Endothelial cell of umbilical vein (primary cell): ENCODE data around the gene SS18L1. TPM values are rescaled to one million over a fixed set of nuclear protein-coding genes. Genes with fewer than 3 reads are reported as not detected.

Experiments
- BruUV-seq: library from RNA; stranded (reverse); fragments of 400-500 nt; replicated peaks from 2 replicates; lab custom pipeline; 2021; lab: Mats Ljungman, UMichigan
- CTCF ChIA-PET: fragments of 300-600, 350-600 bp; sonication (Branson Sonifier 250); formaldehyde crosslinking; loops from one replicate; lab custom pipeline; 2021; ENCODE audit warnings: antibody characterized with exemption, inconsistent platforms; lab: Charles Lee
- POLR2A ChIA-PET: fragments of 300-600, 350-600 bp; sonication (Branson Sonifier 250); formaldehyde crosslinking; loops from one replicate; lab custom pipeline; 2021; ENCODE audit warnings: antibody characterized with exemption, inconsistent platforms; lab: Charles Lee
- DNase-seq: peaks from one replicate; pipeline ENCODE4 v3.0.0-alpha.2; 2011; ENCODE audit warnings: low read depth, low spot score
- FAIRE-seq: peaks from 2 replicates; lab custom pipeline; 2011; peaks lifted over from hg19 to GRCh38; lab: Jason Lieb, UNC
- H2AFZ ChIP-seq: 2 replicates; pipeline ENCODE4 v1.6.0; 2012; ENCODE audit warnings: low read depth, low read length, control low read depth, inconsistent platforms
- H3K27ac ChIP-seq: 2 replicates; pipeline ENCODE4 v1.5.1; 2011; ENCODE audit warnings: low read depth, mild to moderate bottlenecking, control low read depth, low read length, moderate library complexity; ENCODE audit not compliant: insufficient read depth
- H3K27me3 ChIP-seq, 2 experiments: 2 replicates each; pipeline versions ENCODE4 v1.6.0 to v1.6.1; 2011; ENCODE audit warnings: low read length in 2 of 2, mixed read lengths in 1 of 2; ENCODE audit not compliant: control insufficient read depth in 2 of 2, insufficient read depth in 2 of 2
- H3K36me3 ChIP-seq, 2 experiments: 2 replicates in 1 of 2; 3 replicates in 1 of 2; pipeline ENCODE4 v1.5.1; 2011; ENCODE audit warnings: low read length in 2 of 2, mild to moderate bottlenecking in 1 of 2, moderate library complexity in 1 of 2; ENCODE audit not compliant: control insufficient read depth in 2 of 2, insufficient read depth in 2 of 2; ENCODE audit errors: extremely low read depth in 1 of 2
- H3K4me1 ChIP-seq: 3 replicates; pipeline ENCODE4 v1.5.1; 2011; ENCODE audit warnings: mild to moderate bottlenecking, low read length; ENCODE audit not compliant: control insufficient read depth, insufficient read depth; ENCODE audit errors: extremely low read depth
- H3K4me2 ChIP-seq: 2 replicates; pipeline ENCODE4 v1.6.1; 2011; ENCODE audit warnings: low read length, control low read depth, mixed read lengths; ENCODE audit not compliant: insufficient read depth
- H3K4me3 ChIP-seq, 3 experiments: fragments of 200-600 bp in 1 of 3; sonication (generic), shearing (Covaris generic) in 1 of 3; replicated peaks in 1 of 3; 2 replicates each; pipeline ENCODE4 v1.5.1; 2011 to 2016; ENCODE audit warnings: control low read depth in 3 of 3, low read length in 3 of 3, mild to moderate bottlenecking in 2 of 3, inconsistent platforms in 1 of 3, low read depth in 1 of 3, moderate library complexity in 1 of 3; ENCODE audit not compliant: insufficient read depth in 1 of 3
- H3K79me2 ChIP-seq: 2 replicates; pipeline ENCODE4 v1.6.0; 2012; ENCODE audit warnings: low read length, inconsistent platforms; ENCODE audit not compliant: control insufficient read depth, insufficient read depth
- H3K9ac ChIP-seq: replicated peaks from 2 replicates; pipeline ENCODE3; 2011; ENCODE audit warnings: low read length, control low read depth; ENCODE audit not compliant: insufficient read depth; ENCODE audit errors: extremely low read depth
- H3K9me1 ChIP-seq: replicated peaks from 3 replicates; pipeline ENCODE4 v1.6.0; 2011; ENCODE audit warnings: mild to moderate bottlenecking, low read length; ENCODE audit not compliant: control insufficient read depth, insufficient read depth; ENCODE audit errors: extremely low read depth
- H3K9me3 ChIP-seq: replicated peaks from 2 replicates; pipeline ENCODE4 v1.5.1; 2012; ENCODE audit warnings: low read length, inconsistent platforms; ENCODE audit not compliant: control insufficient read depth, insufficient read depth
- H4K20me1 ChIP-seq: replicated peaks from 2 replicates; pipeline ENCODE3; 2011; ENCODE audit warnings: mild to moderate bottlenecking, low read length; ENCODE audit not compliant: control insufficient read depth, insufficient read depth; ENCODE audit errors: extremely low read depth
- CTCF ChIP-seq, 2 donors: IDR thresholded peaks; 1 replicate in 1 of 2; 2 replicates in 1 of 2; pipeline ENCODE4 v1.5.1; 2011; ENCODE audit warnings: low read length in 2 of 2, mild to moderate bottlenecking in 2 of 2, moderate library complexity in 2 of 2, control low read depth in 1 of 2, inconsistent platforms in 1 of 2, low read depth in 1 of 2; ENCODE audit not compliant: insufficient read depth in 1 of 2; ENCODE audit errors: extremely low read depth in 1 of 2
- EZH2 ChIP-seq: IDR thresholded peaks from 2 replicates; pipeline ENCODE4 v1.6.1; 2012; ENCODE audit warnings: borderline replicate concordance, low read depth, mild to moderate bottlenecking, moderate library complexity, low read length, inconsistent platforms; ENCODE audit not compliant: severe bottlenecking
- FOS ChIP-seq: IDR thresholded peaks from 2 replicates; pipeline ENCODE4 v1.6.1; 2011; ENCODE audit warnings: mild to moderate bottlenecking, low read length, moderate library complexity, borderline replicate concordance; ENCODE audit not compliant: insufficient read depth
- GATA2 ChIP-seq: IDR thresholded peaks from 2 replicates; pipeline ENCODE4 v1.7.0; 2011; ENCODE audit warnings: low read depth, mild to moderate bottlenecking, moderate library complexity, mixed read lengths, low read length; ENCODE audit not compliant: insufficient read length, insufficient read depth
- JUN ChIP-seq: IDR thresholded peaks from 2 replicates; pipeline ENCODE4 v1.6.1; 2011; ENCODE audit warnings: borderline replicate concordance, low read depth; ENCODE audit not compliant: insufficient read length, insufficient read depth
- MAX ChIP-seq: IDR thresholded peaks from 2 replicates; pipeline ENCODE4 v1.6.1; 2011; ENCODE audit not compliant: insufficient read depth, insufficient read length
- MYC ChIP-seq: IDR thresholded peaks from one replicate; pipeline ENCODE4 v1.6.1; 2011; ENCODE audit warnings: mild to moderate bottlenecking, low read depth, low read length
- POLR2A ChIP-seq: IDR thresholded peaks from 2 replicates; pipeline ENCODE4 v1.6.1; 2012; ENCODE audit warnings: low read depth, mild to moderate bottlenecking, control low read depth, low read length
- POLR2AphosphoS5 ChIP-seq: IDR thresholded peaks from 2 replicates; pipeline ENCODE4 v1.6.1; 2012; ENCODE audit warnings: low read depth, mild to moderate bottlenecking, control low read depth, low read length, moderate library complexity; ENCODE audit not compliant: insufficient read depth
- dilution Hi-C: fragments of 300-500 bp; cut with MboI; formaldehyde crosslinking; loops from one replicate; pipeline ENCODE4 v1.15.0; 2019; ENCODE audit warnings: low sequenced_read_pairs; ENCODE audit not compliant: extremely low pct_ligation_motif_present
- intact Hi-C: fragments of 100-400 bp; cut with micrococcal nuclease; formaldehyde crosslinking; loops from one replicate; pipeline ENCODE4 v1.10.0; 2022
- polyA plus RNA-seq, 4 experiments: library from polyadenylated mRNA; depleted of rRNA in 3 of 4; stranded (reverse) in 3 of 4; unstranded in 1 of 4; fragments of >200 nt; gene quantifications; 2 replicates each; pipeline versions ENCODE4 v1.2.1 to v1.2.3, GENCODE V29; 2011 to 2012; ENCODE audit warnings: missing spikeins in 1 of 4
- total RNA-seq: library from RNA; stranded (reverse); gene quantifications from 2 replicates; pipeline ENCODE4 v1.2.3, GENCODE V29; 2021

SS18L1 gene
- total and polyA plus RNA-seq, 2 donors (not counting 3 experiments of a cell fraction or from before 2014, with no cell fraction given): 15.4 to 21.7 TPM

- CTCF ChIA-PET: no interaction called here
These were observed 35.0 kb downstream of the SS18L1 start for GRCh38 chr20:62178316-62179161.

GRCh38 chr20:62179162-62179504 lies 35.6 kb downstream of the SS18L1 start:
- TF ChIP-seq JUN (no peak), POLR2AphosphoS5 (no peak), CTCF (IDR thresholded peaks at IDR 0.05; ENCODE audit: extremely low read depth in 1 of 2, insufficient read depth in 1 of 2, low read depth in 1 of 2, low read length in 2 of 2) (no peak), GATA2 (no peak), MYC (no peak), EZH2 (no peak), FOS (no peak), POLR2A (no peak), MAX (no peak)
- no peak overlapping the region for H3K4me2 ChIP-seq
- ChIA-PET CTCF (no interaction called here), POLR2A (no interaction called here)
- no peaks in the 10 kb centered on the region for H3K9me3 ChIP-seq
- peaks cover 8% of the 10 kb centered on the region for H3K79me2 ChIP-seq
- DNase-seq (no peak), FAIRE-seq (no peak)
- no TSS peak for BruUV-seq
- no peaks in the 10 kb centered on the region for H3K27me3 ChIP-seq
- H3K9me1 ChIP-seq: no peaks in the 10 kb centered on the region
- H3K36me3 ChIP-seq: peaks cover 2 to 15% of the 10 kb centered on the region in 2 experiments
- no peak overlapping the region for H3K4me3 ChIP-seq
- H3K9ac ChIP-seq: no peak overlapping the region
- H3K4me1 ChIP-seq: peaks cover 11% of the 10 kb centered on the region
- intact Hi-C loops (no loop called here), dilution Hi-C loops (no loop called here)
- H2AFZ ChIP-seq: no peak overlapping the region
- H3K27ac ChIP-seq: no peak overlapping the region
- H4K20me1 ChIP-seq: no peaks in the 10 kb centered on the region

More at GRCh38 chr20:62178316-62179161, 35.0 kb downstream of the SS18L1 start:
- Histone ChIP-seq H3K27me3 (no peaks in the 10 kb centered on the region), H3K27ac (no peak overlapping the region), H2AFZ (no peak overlapping the region), H3K36me3 (peaks cover 2 to 15% of the 10 kb centered on the region in 2 experiments), H3K4me1 (peaks cover 8% of the 10 kb centered on the region), H3K9ac (no peak overlapping the region), H3K79me2 (peaks cover 4% of the 10 kb centered on the region), H3K4me3 (no peak overlapping the region), H3K9me1 (no peaks in the 10 kb centered on the region), H3K4me2 (no peak overlapping the region), H4K20me1 (no peaks in the 10 kb centered on the region), H3K9me3 (no peaks in the 10 kb centered on the region)
- TF ChIP-seq GATA2 (no peak), POLR2AphosphoS5 (no peak), EZH2 (no peak), FOS (no peak), MYC (no peak), JUN (no peak), MAX (no peak)
- no TSS peak for BruUV-seq
- intact Hi-C loops: no loop called here
- DNase-seq (no peak), FAIRE-seq (no peak)
- dilution Hi-C loops: no loop called here
- POLR2A ChIA-PET: no interaction called here
